MM.1S (cell line): ENCODE data around the gene DHX15.

Experiments used
- DNase-seq: peaks from one replicate; pipeline ENCODE4 v3.0.0-alpha.2; 2015
- H2AFZ ChIP-seq: fragments of 300-600 bp; sonication (generic); 2 replicates; pipeline ENCODE4 v1.6.0; 2016; ENCODE audit warnings: antibody characterized with exemption, low read length
- H3F3A ChIP-seq: fragments of 300-600 bp; sonication (generic); 2 replicates; pipeline ENCODE4 v1.6.1; 2016; ENCODE audit warnings: mild to moderate bottlenecking, antibody characterized with exemption, low read length, moderate library complexity, mixed read lengths; ENCODE audit not compliant: insufficient read depth
- H3K27ac ChIP-seq: fragments of 300-600 bp; sonication (generic); 2 replicates; pipeline ENCODE4 v1.5.1; 2016; ENCODE audit warnings: mild to moderate bottlenecking, low read length
- H3K27me3 ChIP-seq: fragments of 300-600 bp; sonication (generic); replicated peaks from 2 replicates; pipeline ENCODE4 v1.6.0; 2016; ENCODE audit warnings: low read length; ENCODE audit not compliant: insufficient read depth
- H3K36me3 ChIP-seq: fragments of 300-600 bp; sonication (generic); replicated peaks from 2 replicates; pipeline ENCODE4 v1.6.1; 2016; ENCODE audit warnings: mild to moderate bottlenecking, low read length, mixed read lengths; ENCODE audit not compliant: insufficient read depth
- H3K4me1 ChIP-seq: fragments of 300-600 bp; sonication (generic); 2 replicates; pipeline ENCODE4 v1.6.1; 2016; ENCODE audit warnings: low read length, mixed read lengths
- H3K4me2 ChIP-seq: fragments of 300-600 bp; sonication (generic); 2 replicates; pipeline ENCODE4 v1.6.0; 2016; ENCODE audit warnings: low read depth, low read length
- H3K4me3 ChIP-seq: fragments of 300-600 bp; sonication (generic); 2 replicates; pipeline ENCODE4 v1.5.1; 2016; ENCODE audit warnings: low read length, mixed read lengths
- H3K79me2 ChIP-seq: fragments of 300-600 bp; sonication (generic); 2 replicates; pipeline ENCODE4 v1.6.1; 2016; ENCODE audit warnings: mixed run types, low read length, mixed read lengths
- H3K9ac ChIP-seq: fragments of 300-600 bp; sonication (generic); 2 replicates; pipeline ENCODE4 v1.6.1; 2016; ENCODE audit warnings: low read length, mixed read lengths
- H3K9me2 ChIP-seq: fragments of 300-600 bp; sonication (generic); replicated peaks from 2 replicates; pipeline ENCODE4 v1.6.1; 2016; ENCODE audit warnings: mild to moderate bottlenecking, low read length, mixed read lengths; ENCODE audit not compliant: insufficient read depth
- H3K9me3 ChIP-seq: fragments of 300-600 bp; sonication (generic); replicated peaks from 2 replicates; pipeline ENCODE4 v1.6.1; 2016; ENCODE audit warnings: mild to moderate bottlenecking, low read length, mixed read lengths; ENCODE audit not compliant: insufficient read depth
- H4K20me1 ChIP-seq: fragments of 300-600 bp; sonication (generic); 2 replicates; pipeline ENCODE4 v1.6.1; 2016; ENCODE audit warnings: mild to moderate bottlenecking, low read length, moderate library complexity, mixed read lengths; ENCODE audit not compliant: insufficient read depth
- CTCF ChIP-seq: fragments of 300-600 bp; sonication (generic); IDR thresholded peaks from 2 replicates; pipeline ENCODE4 v1.5.1; 2016; ENCODE audit warnings: antibody characterized with exemption, low read length, mixed read lengths
- EZH2 ChIP-seq: fragments of 300-600 bp; sonication (generic); optimal IDR thresholded peaks from 2 replicates; pipeline ENCODE3; 2017; ENCODE audit warnings: low read depth, mild to moderate bottlenecking, antibody characterized with exemption, low read length, mixed read lengths
- EZH2phosphoT487 ChIP-seq: fragments of 300-600 bp; sonication (generic); IDR thresholded peaks from 2 replicates; pipeline ENCODE4 v1.6.1; 2018; ENCODE audit warnings: antibody characterized with exemption, low read length

The DHX15 gene

GRCh38 chr4:24584211-24584850 is at the start of gene DHX15:
DHX15 (minus strand) TSS chr4:24584554; CDS start chr4:24584393, 161 bp downstream.
- Histone ChIP-seq H2AFZ (peak within 1 kb of the TSS; percentile 64), H3K4me2 (peak within 1 kb of the TSS; percentile 92), H3K9ac (peak within 1 kb of the TSS; percentile 99), H3K9me2 (no peaks in the 10 kb centered on the region), H4K20me1 (peaks cover 38% of the 10 kb centered on the region), H3K27me3 (no peaks in the 10 kb centered on the region), H3K27ac (peak within 1 kb of the TSS; percentile 73), H3K36me3 (peaks cover 5% of the 10 kb centered on the region; the same call in 1 of the 2 replicates), H3F3A (peaks cover 30% of the 10 kb centered on the region), H3K4me1 (peaks cover 43% of the 10 kb centered on the region), H3K79me2 (peaks cover 51% of the 10 kb centered on the region), H3K9me3 (no peaks in the 10 kb centered on the region), H3K4me3 (peak within 1 kb of the TSS; percentile 88)
- DNase-seq = peak; percentile 97
- TF ChIP-seq EZH2phosphoT487 (no peak), CTCF (no peak), EZH2 (no peak)

DNA sequence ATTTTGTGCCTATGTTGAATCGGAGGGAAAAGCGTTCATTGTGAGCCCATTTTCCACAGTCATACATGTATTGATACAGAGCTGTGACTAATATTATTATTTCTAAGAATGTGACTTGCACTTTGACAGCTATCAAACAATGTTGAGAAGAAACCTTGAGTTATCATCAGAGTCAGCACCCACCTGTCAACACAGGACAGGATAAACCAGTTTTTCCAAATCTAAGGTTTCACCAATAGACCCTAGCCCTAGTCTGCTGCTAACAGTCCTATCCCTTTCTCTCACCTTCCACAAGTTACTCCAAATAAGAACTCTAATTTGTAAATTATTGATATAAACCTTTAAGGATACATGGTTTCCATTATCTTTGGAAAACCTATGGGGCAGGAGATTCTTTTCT is 47.7 kb upstream of the DHX15 start:
- no peaks in the 10 kb centered on the region for H3K4me1 ChIP-seq

GRCh38 chr4:24630937-24631336 is 46.6 kb upstream of the DHX15 start:
- Histone ChIP-seq H3K4me3 (no peak overlapping the region), H3K36me3 (no peaks in the 10 kb centered on the region), H3K79me2 (no peaks in the 10 kb centered on the region), H3K9me3 (no peaks in the 10 kb centered on the region), H3K4me2 (no peak overlapping the region), H3K9me2 (no peaks in the 10 kb centered on the region), H3K4me1 (no peaks in the 10 kb centered on the region), H4K20me1 (no peaks in the 10 kb centered on the region), H3K27ac (no peak overlapping the region), H3K27me3 (no peaks in the 10 kb centered on the region), H2AFZ (no peak overlapping the region), H3F3A (no peaks in the 10 kb centered on the region), H3K9ac (no peak overlapping the region)
- DNase-seq = no peak
- TF ChIP-seq CTCF = no peak
- no peak for TF ChIP-seq EZH2
- no peak for TF ChIP-seq EZH2phosphoT487

More for the DNA sequence above, 47.7 kb upstream of the DHX15 start:
- Histone ChIP-seq H3K9me3 (no peaks in the 10 kb centered on the region), H3K27me3 (no peaks in the 10 kb centered on the region), H3K9ac (no peak overlapping the region), H2AFZ (no peak overlapping the region), H3K79me2 (no peaks in the 10 kb centered on the region), H3K27ac (no peak overlapping the region), H3K4me3 (no peak overlapping the region), H3F3A (no peaks in the 10 kb centered on the region), H4K20me1 (no peaks in the 10 kb centered on the region), H3K4me2 (no peak overlapping the region), H3K36me3 (no peaks in the 10 kb centered on the region), H3K9me2 (no peaks in the 10 kb centered on the region)
- no peak for DNase-seq
- no peak for TF ChIP-seq EZH2
- TF ChIP-seq CTCF = no peak
- TF ChIP-seq EZH2phosphoT487 = no peak
